CD8-positive, alpha-beta memory T cell (primary cell): ENCODE measurements around the gene COG8. TPM values are rescaled to one million over a fixed set of nuclear protein-coding genes. Genes with fewer than 3 reads are reported as not detected.

Experiments
- CTCF ChIA-PET: fragments of 350-600 bp; sonication (Branson Sonifier 250); formaldehyde crosslinking; loops from one replicate; lab custom pipeline; 2021; ENCODE audit warnings: antibody characterized with exemption; lab: Charles Lee
- POLR2A ChIA-PET: fragments of 350-600 bp; sonication (Branson Sonifier 250); formaldehyde crosslinking; loops from one replicate; lab custom pipeline; 2021; ENCODE audit warnings: antibody characterized with exemption; lab: Charles Lee
- DNase-seq, 5 donors: peaks; one replicate each; pipeline versions ENCODE4 v3.0.0 to v3.0.0-alpha.2; 2020 to 2022; ENCODE audit warnings: mixed read lengths in 1 of 5
- H3K27ac ChIP-seq: one replicate; pipeline ENCODE4 v1.7.0; 2013; ENCODE audit warnings: low read depth, mild to moderate bottlenecking, low read length, moderate library complexity
- H3K27me3 ChIP-seq: 2 replicates; pipeline ENCODE4 v1.7.0; 2013; ENCODE audit warnings: low read length, mild to moderate bottlenecking; ENCODE audit not compliant: insufficient read depth, poor library complexity, severe bottlenecking
- H3K36me3 ChIP-seq: 2 replicates; pipeline ENCODE4 v1.7.0; 2013; ENCODE audit warnings: mild to moderate bottlenecking, low read length, moderate library complexity; ENCODE audit not compliant: insufficient read depth
- H3K4me1 ChIP-seq: 2 replicates; pipeline ENCODE4 v1.7.0; 2013; ENCODE audit warnings: mild to moderate bottlenecking, low read length, moderate library complexity; ENCODE audit not compliant: insufficient read depth
- H3K4me3 ChIP-seq: 2 replicates; pipeline ENCODE4 v1.7.0; 2013; ENCODE audit warnings: mild to moderate bottlenecking, low read length
- H3K9me3 ChIP-seq: 2 replicates; pipeline ENCODE4 v1.7.0; 2013; ENCODE audit warnings: mild to moderate bottlenecking, low read length
- H3K27ac Mint-ChIP-seq, 8 donors: one replicate each; pipeline ENCODE4 v1.8.0; 2020 to 2021; ENCODE audit warnings: mixed read lengths in 8 of 8, mild to moderate bottlenecking in 6 of 8, inconsistent platforms in 3 of 8, moderate library complexity in 3 of 8
- H3K27me3 Mint-ChIP-seq, 2 donors: one replicate each; pipeline ENCODE4 v1.8.0; 2020 to 2021; ENCODE audit warnings: mixed read lengths in 2 of 2, mild to moderate bottlenecking in 1 of 2, moderate library complexity in 1 of 2
- H3K36me3 Mint-ChIP-seq, 3 donors: one replicate each; pipeline ENCODE4 v1.8.0; 2020 to 2021; ENCODE audit warnings: mixed read lengths in 3 of 3, inconsistent platforms in 1 of 3, mild to moderate bottlenecking in 1 of 3
- H3K4me1 Mint-ChIP-seq, 3 donors: one replicate each; pipeline ENCODE4 v1.8.0; 2020 to 2021; ENCODE audit warnings: mixed read lengths in 3 of 3, inconsistent platforms in 1 of 3, mild to moderate bottlenecking in 1 of 3
- H3K4me3 Mint-ChIP-seq, 7 donors: one replicate each; pipeline ENCODE4 v1.8.0; 2020 to 2021; ENCODE audit warnings: mixed read lengths in 7 of 7, mild to moderate bottlenecking in 6 of 7, moderate library complexity in 4 of 7, inconsistent platforms in 2 of 7
- H3K9me3 Mint-ChIP-seq, 5 donors: one replicate each; pipeline ENCODE4 v1.8.0; 2020 to 2022; ENCODE audit warnings: mixed read lengths in 5 of 5, mild to moderate bottlenecking in 3 of 5, moderate library complexity in 2 of 5, inconsistent platforms in 1 of 5
- polyA plus RNA-seq: library from polyadenylated mRNA; unstranded; fragments of 300-500 nt; fragmentation: Illumina TruSeq; gene quantifications from one replicate; pipeline ENCODE4 v1.2.3, GENCODE V29; 2021
- total RNA-seq, 2 experiments: library from RNA; stranded (reverse); gene quantifications; one replicate each; pipeline ENCODE4 v1.2.3, GENCODE V29; 2021

COG8 gene
- total and polyA plus RNA-seq, 3 experiments from 2014 or later = 38.1 to 42.3 (median 40.0) TPM

DNA sequence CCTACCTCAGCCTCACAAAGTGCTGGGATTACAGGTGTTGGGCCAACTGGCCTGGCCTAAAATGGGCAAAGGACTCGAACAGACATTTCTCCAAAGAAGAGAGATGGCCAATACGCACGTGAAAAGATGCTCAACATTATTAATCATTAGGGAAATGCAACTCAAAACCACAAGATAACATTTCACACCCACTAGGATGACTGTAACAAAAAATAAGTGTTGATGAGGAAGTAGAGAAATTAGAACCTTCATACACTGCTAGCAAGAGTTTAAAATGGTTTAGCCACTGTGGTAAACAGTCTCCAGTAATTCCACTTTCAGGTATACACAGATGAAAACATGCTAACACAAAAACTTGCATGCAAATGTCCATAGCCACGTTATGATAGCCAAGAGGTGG is 6.6 kb upstream of the COG8 start:
- no peak overlapping the region for H3K4me3 ChIP-seq
- H3K36me3 ChIP-seq = peaks cover 17% of the 10 kb centered on the region
- no peaks in the 10 kb centered on the region for H3K9me3 ChIP-seq
- peaks cover 4% of the 10 kb centered on the region for H3K4me1 ChIP-seq
- DNase-seq = no peak
- no peaks in the 10 kb centered on the region for H3K27me3 ChIP-seq
- Mint-ChIP-seq H3K27ac (peak overlapping the region; percentile 29 to 66 (median 52)), H3K36me3 (peaks cover 0 to 48% (median 1%) of the 10 kb centered on the region in 3 donors), H3K9me3 (no peaks in the 10 kb centered on the region), H3K27me3 (no peaks in the 10 kb centered on the region), H3K4me1 (peaks cover 20 to 26% (median 22%) of the 10 kb centered on the region in 3 donors), H3K4me3 (peak overlapping the region in 4 of 7 donors; percentile 24 to 59 (median 48))
- ChIA-PET CTCF (no interaction called here), POLR2A (no interaction called here)
- no peak overlapping the region for H3K27ac ChIP-seq

DNA sequence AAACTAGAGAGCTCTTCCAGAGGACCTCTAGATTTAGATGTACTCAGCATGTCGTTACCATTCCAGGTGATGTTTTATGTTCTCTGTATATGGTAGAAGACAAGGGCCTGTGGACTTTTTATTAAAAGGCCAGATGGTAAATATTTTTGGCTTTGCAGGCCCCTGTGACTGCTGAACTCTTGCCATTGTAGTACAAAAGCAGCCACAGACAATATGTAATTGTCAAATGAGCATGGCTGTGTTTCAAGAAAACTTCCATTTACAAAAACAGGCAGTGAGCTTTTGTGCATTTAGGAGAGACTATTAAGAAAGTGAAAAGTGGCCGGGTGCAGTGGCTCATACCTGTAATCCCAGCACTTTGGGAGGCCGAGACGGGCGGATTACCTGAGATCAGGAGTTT is 4.8 kb upstream of the COG8 start:
- no peaks in the 10 kb centered on the region for H3K27me3 ChIP-seq
- H3K9me3 Mint-ChIP-seq = no peaks in the 10 kb centered on the region
- ChIA-PET POLR2A (no interaction called here), CTCF (no interaction called here)
- H3K36me3 ChIP-seq = peaks cover 17% of the 10 kb centered on the region
- H3K27ac ChIP-seq = no peak overlapping the region
- peaks cover 32 to 43% (median 36%) of the 10 kb centered on the region in 3 donors for H3K4me1 Mint-ChIP-seq
- no peak overlapping the region for H3K4me3 ChIP-seq
- H3K4me1 ChIP-seq = peaks cover 13% of the 10 kb centered on the region
- H3K36me3 Mint-ChIP-seq = peaks cover 0 to 48% (median 1%) of the 10 kb centered on the region in 3 donors
- H3K27me3 Mint-ChIP-seq = no peaks in the 10 kb centered on the region
- H3K9me3 ChIP-seq = no peaks in the 10 kb centered on the region
- no peak for DNase-seq
- H3K4me3 Mint-ChIP-seq = no peak overlapping the region
- no peak overlapping the region for H3K27ac Mint-ChIP-seq

DNA sequence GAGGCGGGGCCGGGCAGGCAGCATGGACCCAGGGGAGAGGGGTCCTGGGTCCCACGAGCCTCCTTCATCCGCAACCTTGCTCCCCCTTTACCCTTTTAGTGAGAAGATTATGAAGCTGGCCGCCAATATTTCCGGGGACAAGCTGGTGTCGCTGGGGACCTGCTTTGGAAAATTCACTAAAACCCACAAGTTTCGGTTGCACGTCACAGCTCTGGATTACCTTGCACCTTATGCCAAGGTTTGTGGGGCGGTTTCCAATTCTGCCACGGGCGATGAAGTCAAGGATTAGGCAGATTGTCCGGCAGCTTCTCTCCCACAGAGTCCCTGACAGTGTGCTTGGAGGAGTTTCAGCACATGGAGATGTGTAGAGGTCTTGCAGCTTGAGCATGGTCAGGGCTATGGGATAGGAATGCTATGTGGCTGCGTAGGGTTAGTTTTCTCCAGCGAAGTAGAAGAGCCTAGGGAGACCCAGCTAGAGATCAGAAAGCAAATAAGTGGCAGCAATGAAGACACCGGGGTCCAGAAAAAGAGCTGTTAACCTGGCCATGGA is 806 bp upstream of the COG8 start:
- DNase-seq = peak in 1 of 5 donors; percentile 8
- peak overlapping the region; percentile 70 for H3K27ac ChIP-seq
- H3K4me3 ChIP-seq = peak overlapping the region; percentile 86
- H3K27me3 ChIP-seq = no peaks in the 10 kb centered on the region
- ChIA-PET POLR2A (interaction anchor here (0.6 to 2.8 kb wide), 6 partner anchors 10 to 227 kb away, joined by 3 to 20 read pairs (median 3); partner anchors contain the start of gene PDF), CTCF (interaction anchor here (0.9 to 3.2 kb wide), 4 partner anchors 11 to 39 kb away, joined by 3 to 32 read pairs (median 4); partner anchors contain the start of gene PDF)
- peaks cover 45 to 62% (median 59%) of the 10 kb centered on the region in 3 donors for H3K4me1 Mint-ChIP-seq
- H3K27me3 Mint-ChIP-seq = no peaks in the 10 kb centered on the region
- no peaks in the 10 kb centered on the region for H3K9me3 Mint-ChIP-seq
- peaks cover 21% of the 10 kb centered on the region for H3K36me3 ChIP-seq
- H3K9me3 ChIP-seq = no peaks in the 10 kb centered on the region
- H3K36me3 Mint-ChIP-seq = peaks cover 0 to 59% (median 5%) of the 10 kb centered on the region in 3 donors
- H3K4me1 ChIP-seq = peaks cover 32% of the 10 kb centered on the region
- H3K27ac Mint-ChIP-seq = peak overlapping the region; percentile 88 to 100 (median 98)
- peak overlapping the region; percentile 98 to 100 (median 99) for H3K4me3 Mint-ChIP-seq

DNA sequence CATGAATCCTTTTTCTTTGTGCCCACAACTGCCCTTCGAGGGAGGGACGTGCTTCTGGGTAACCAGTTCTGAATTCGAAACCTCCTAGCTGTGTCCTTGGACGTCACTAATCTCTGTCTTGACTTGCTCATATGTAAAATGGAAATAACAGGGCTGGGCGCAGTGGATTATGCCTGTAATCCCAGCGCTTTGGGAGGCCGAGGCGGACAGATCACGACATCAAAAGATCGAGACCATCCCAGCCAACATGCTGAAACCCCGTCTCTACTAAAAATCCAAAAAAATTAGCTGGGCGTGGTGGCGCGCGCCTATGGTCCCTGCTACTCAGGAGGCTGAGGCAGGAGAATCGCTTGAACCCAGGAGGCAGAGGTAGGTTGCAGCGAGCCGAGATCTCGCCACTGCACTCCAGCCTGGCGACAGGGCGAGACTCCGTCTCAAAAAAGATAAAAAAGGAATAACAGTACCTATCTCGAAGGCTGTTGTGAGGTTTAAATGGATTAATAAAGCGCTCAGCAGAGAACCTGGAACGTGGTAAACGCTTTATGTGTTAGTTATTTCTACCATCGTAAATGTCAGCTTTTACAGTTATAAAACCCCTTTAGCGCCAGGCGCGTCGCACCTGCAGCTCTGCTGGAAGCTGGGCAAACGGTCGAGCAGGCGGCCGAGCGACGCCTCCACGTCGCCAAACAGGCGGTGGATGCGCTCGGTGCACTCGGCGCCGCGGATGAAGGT is 641 bp downstream of the COG8 start:
- POLR2A ChIA-PET = interaction anchor here (0.5 to 2.8 kb wide), 4 partner anchors 9 to 395 kb away, joined by 3 to 20 read pairs (median 5); partner anchors contain the start of gene PDF
- Mint-ChIP-seq H3K4me3 (peak overlapping the region; percentile 98 to 100 (median 99)), H3K27me3 (no peaks in the 10 kb centered on the region), H3K9me3 (no peaks in the 10 kb centered on the region), H3K4me1 (peaks cover 49 to 69% (median 68%) of the 10 kb centered on the region in 3 donors), H3K27ac (peak overlapping the region; percentile 85 to 100 (median 90)), H3K36me3 (peaks cover 0 to 69% (median 11%) of the 10 kb centered on the region in 3 donors)
- CTCF ChIA-PET = interaction anchor here (0.9 to 3.2 kb wide), 6 partner anchors 9 to 47 kb away, joined by 3 to 32 read pairs (median 6); partner anchors contain the start of genes PDF and TERF2
- Histone ChIP-seq H3K4me1 (peaks cover 33% of the 10 kb centered on the region), H3K4me3 (peak overlapping the region; percentile 86), H3K27me3 (no peaks in the 10 kb centered on the region), H3K9me3 (no peaks in the 10 kb centered on the region), H3K27ac (peak overlapping the region; percentile 70), H3K36me3 (peaks cover 28% of the 10 kb centered on the region)
- no peak for DNase-seq

DNA sequence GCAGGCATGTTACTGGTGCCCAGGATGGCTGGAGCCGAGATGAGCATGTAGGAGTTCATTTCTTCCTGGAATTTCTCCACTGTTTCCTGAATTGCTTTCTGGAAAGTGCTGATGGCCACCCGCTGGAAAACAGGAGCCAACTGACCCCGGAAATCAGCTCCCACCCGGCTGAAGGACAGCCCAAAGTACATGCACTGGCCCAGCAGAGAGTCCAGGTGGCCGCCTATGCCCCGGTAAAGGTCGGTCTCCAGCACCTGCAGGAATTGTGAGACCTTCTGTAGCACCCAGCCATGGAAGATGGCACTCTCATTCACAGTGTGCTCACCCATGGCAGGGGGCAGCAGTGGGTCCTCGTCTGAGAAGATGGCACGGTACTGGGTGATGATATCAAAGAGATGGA is 4.7 kb downstream of the COG8 start:
- H3K9me3 ChIP-seq = no peaks in the 10 kb centered on the region
- Mint-ChIP-seq H3K4me1 (peaks cover 37 to 67% (median 49%) of the 10 kb centered on the region in 3 donors), H3K9me3 (no peaks in the 10 kb centered on the region), H3K27me3 (no peaks in the 10 kb centered on the region), H3K27ac (no peak overlapping the region), H3K36me3 (peaks cover 0 to 52% (median 11%) of the 10 kb centered on the region in 3 donors), H3K4me3 (peak overlapping the region in 1 of 7 donors; percentile 76)
- no peak overlapping the region for H3K4me3 ChIP-seq
- peaks cover 31% of the 10 kb centered on the region for H3K4me1 ChIP-seq
- DNase-seq = no peak
- no peaks in the 10 kb centered on the region for H3K27me3 ChIP-seq
- H3K36me3 ChIP-seq = peaks cover 17% of the 10 kb centered on the region
- no peak overlapping the region for H3K27ac ChIP-seq
- ChIA-PET POLR2A (no interaction called here), CTCF (interaction anchor here (0.9 kb wide), 1 partner anchor 9 kb away, joined by 3 read pairs; no protein-coding TSS in a partner anchor)

DNA sequence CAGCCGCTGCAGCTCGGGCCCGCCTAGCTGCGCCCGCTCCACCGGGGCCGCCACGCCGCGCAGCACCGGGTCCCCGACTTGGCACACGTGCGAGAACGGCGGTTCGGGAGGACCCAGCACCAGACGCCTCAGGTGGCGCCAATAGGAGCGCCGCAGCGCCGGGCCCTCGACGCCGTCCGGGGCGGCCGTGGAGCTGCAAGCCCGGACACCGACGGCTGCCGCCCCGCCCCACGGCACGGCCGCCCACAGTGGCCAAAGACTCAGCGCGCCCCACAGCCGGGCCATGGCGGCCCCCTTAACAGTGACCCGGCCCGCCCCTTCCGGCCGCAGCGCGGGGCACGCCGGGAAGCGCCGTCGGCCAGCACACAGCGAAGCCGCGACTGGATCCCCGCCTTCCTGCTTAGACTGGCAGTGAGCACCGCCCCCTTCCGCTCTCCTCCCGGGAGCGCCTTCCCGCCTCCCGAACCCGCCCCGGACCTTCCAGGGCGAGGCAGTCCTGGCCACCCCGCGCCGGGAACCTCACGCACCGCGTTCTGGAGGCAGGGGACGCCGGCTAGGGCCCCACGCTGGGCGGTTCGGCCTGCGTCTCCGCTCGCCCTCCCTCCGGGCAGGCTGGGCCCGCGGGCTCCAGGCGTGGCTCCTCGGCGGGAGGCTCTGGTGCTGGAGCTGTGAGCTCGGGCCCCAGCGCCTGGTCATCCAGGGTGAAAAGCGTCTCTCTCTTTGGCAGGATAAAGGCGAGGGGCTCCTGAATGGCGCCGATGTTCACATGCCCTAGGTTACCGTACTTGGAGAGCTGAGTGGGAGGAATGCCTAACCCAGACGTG is 8.9 kb downstream of the COG8 start, which contains the start of gene PDF:
TSS of gene PDF (minus strand) at position 303 of the 824 bp plus-strand sequence. CDS start at position 285, 18 bp downstream.
- POLR2A ChIA-PET = interaction anchor here (1.9 to 3.1 kb wide), 3 partner anchors 9 to 54 kb away, joined by 5 to 20 read pairs (median 12); partner anchors contain the start of genes COG8 and NIP7
- no peaks in the 10 kb centered on the region for H3K9me3 Mint-ChIP-seq
- peak within 1 kb of the TSS; percentile 76 for H3K27ac ChIP-seq
- H3K36me3 ChIP-seq = peaks cover 13% of the 10 kb centered on the region
- peak within 1 kb of the TSS; percentile 76 for H3K4me3 ChIP-seq
- H3K36me3 Mint-ChIP-seq = peaks cover 0 to 61% (median 7%) of the 10 kb centered on the region in 3 donors
- H3K27ac Mint-ChIP-seq = peak within 1 kb of the TSS; percentile 74 to 88 (median 80)
- peaks cover 38 to 73% (median 46%) of the 10 kb centered on the region in 3 donors for H3K4me1 Mint-ChIP-seq
- no peaks in the 10 kb centered on the region for H3K9me3 ChIP-seq
- H3K27me3 ChIP-seq = no peaks in the 10 kb centered on the region
- peak; percentile 77 to 88 (median 83) for DNase-seq
- CTCF ChIA-PET = interaction anchor here (1.2 to 4.2 kb wide), 6 partner anchors 9 to 26 kb away, joined by 3 to 32 read pairs (median 5); partner anchors contain the start of genes COG8 and NIP7
- H3K4me1 ChIP-seq = peaks cover 50% of the 10 kb centered on the region
- no peaks in the 10 kb centered on the region for H3K27me3 Mint-ChIP-seq
- peak within 1 kb of the TSS; percentile 79 to 87 (median 81) for H3K4me3 Mint-ChIP-seq
